HepG2 (cell line): Measurements from ENCODE around the gene ABCG4. TPM values are rescaled to one million over a fixed set of nuclear protein-coding genes. Genes with fewer than 3 reads are reported as not detected.
A peak's percentile ranks its signal among the peaks of the same experiment; 100 is the strongest.

Source experiments
- ARHGAP35 ChIP-seq: sonication (generic); formaldehyde crosslinking; IDR thresholded peaks from 2 replicates; pipeline ENCODE4 v1.9.0; 2022; ENCODE audit warnings: mild to moderate bottlenecking, inconsistent platforms, moderate library complexity, missing genetic modification reagents, borderline replicate concordance
- BRCA1 ChIP-seq: sonication (generic); formaldehyde crosslinking; IDR thresholded peaks from 2 replicates; pipeline ENCODE4 v1.4.0; 2020; ENCODE audit warnings: missing genetic modification reagents
- EEA1 ChIP-seq: sonication (generic); formaldehyde crosslinking; IDR thresholded peaks from 2 replicates; pipeline ENCODE4 v1.5.1; 2020; ENCODE audit warnings: mild to moderate bottlenecking, missing genetic modification reagents, borderline replicate concordance
- EZH2 ChIP-seq: conservative IDR thresholded peaks from 2 replicates; pipeline ENCODE4 v1.6.1; 2012; ENCODE audit warnings: mild to moderate bottlenecking, low read depth, low read length, moderate library complexity
- HDAC1 ChIP-seq: sonication (generic); formaldehyde crosslinking; IDR thresholded peaks from 2 replicates; pipeline ENCODE4 v1.5.1; 2020; ENCODE audit warnings: mild to moderate bottlenecking, missing genetic modification reagents
- HES4 ChIP-seq: sonication (generic); formaldehyde crosslinking; IDR thresholded peaks from 2 replicates; pipeline ENCODE4 v1.9.0; 2021; ENCODE audit warnings: mild to moderate bottlenecking, missing genetic modification reagents, borderline replicate concordance
- HNRNPLL ChIP-seq: fragments of 200-400 bp; formaldehyde crosslinking; IDR thresholded peaks from 2 replicates; pipeline ENCODE4 v1.6.1; 2017; ENCODE audit warnings: mild to moderate bottlenecking, low read depth, low read length; ENCODE audit not compliant: poor library complexity, severe bottlenecking
- MAF1 ChIP-seq: sonication (generic); formaldehyde crosslinking; IDR thresholded peaks from 2 replicates; pipeline ENCODE4 v1.5.0; 2020; ENCODE audit warnings: missing genetic modification reagents, borderline replicate concordance
- MXI1 ChIP-seq: IDR thresholded peaks from 3 replicates; pipeline ENCODE4 v1.6.1; 2012; ENCODE audit warnings: low read depth, low read length, inconsistent platforms, borderline replicate concordance
- PCBP2 ChIP-seq: fragments of 200-400 bp; formaldehyde crosslinking; optimal IDR thresholded peaks from 2 replicates; pipeline ENCODE3; 2018; ENCODE audit warnings: low read length, low read depth; ENCODE audit not compliant: poor library complexity, severe bottlenecking
- REPIN1 ChIP-seq: sonication (generic); formaldehyde crosslinking; IDR thresholded peaks from 2 replicates; pipeline ENCODE4 v1.8.0; 2022; ENCODE audit warnings: missing genetic modification reagents, low read depth, mild to moderate bottlenecking, borderline replicate concordance
- SOX6 ChIP-seq, 2 experiments: fragments of 450-650 bp in 1 of 2; sonication (generic) in 1 of 2; formaldehyde crosslinking in 1 of 2; IDR thresholded peaks; 2 replicates each; pipeline versions ENCODE4 v1.4.0 to v1.6.1; 2017 to 2020; ENCODE audit warnings: antibody characterized with exemption in 1 of 2, mild to moderate bottlenecking in 1 of 2, missing genetic modification reagents in 1 of 2
- TFDP1 ChIP-seq: IDR thresholded peaks from 2 replicates; pipeline ENCODE4 v1.6.1; 2016; ENCODE audit warnings: missing compliant biosample characterization, missing genetic modification reagents, borderline replicate concordance
- ZBTB34 ChIP-seq: sonication (generic); formaldehyde crosslinking; IDR thresholded peaks from 2 replicates; pipeline ENCODE4 v1.8.0; 2022; ENCODE audit warnings: mild to moderate bottlenecking, missing genetic modification reagents
- ZFP62 ChIP-seq: sonication (generic); formaldehyde crosslinking; IDR thresholded peaks from 2 replicates; pipeline ENCODE4 v1.4.0; 2020; ENCODE audit warnings: missing genetic modification reagents
- ZFYVE20 ChIP-seq: sonication (generic); formaldehyde crosslinking; IDR thresholded peaks from 2 replicates; pipeline ENCODE4 v1.8.0; 2023; ENCODE audit warnings: low read depth, mild to moderate bottlenecking, moderate library complexity, missing genetic modification reagents, borderline replicate concordance
- ZNF160 ChIP-seq: sonication (generic); formaldehyde crosslinking; IDR thresholded peaks from 2 replicates; pipeline ENCODE4 v1.8.0; 2022; ENCODE audit warnings: mild to moderate bottlenecking, inconsistent platforms, missing genetic modification reagents
- ZNF224 ChIP-seq: sonication (generic); formaldehyde crosslinking; IDR thresholded peaks from 2 replicates; pipeline ENCODE4 v1.5.0; 2020; ENCODE audit warnings: mild to moderate bottlenecking, missing genetic modification reagents
- ZNF432 ChIP-seq: sonication (generic); formaldehyde crosslinking; IDR thresholded peaks from 2 replicates; pipeline ENCODE4 v1.5.0; 2020; ENCODE audit warnings: missing genetic modification reagents, mild to moderate bottlenecking, borderline replicate concordance
- ZNF607 ChIP-seq: sonication (generic); formaldehyde crosslinking; IDR thresholded peaks from 2 replicates; pipeline ENCODE4 v1.5.1; 2020; ENCODE audit warnings: missing genetic modification reagents, mild to moderate bottlenecking, borderline replicate concordance
- ZNF737 ChIP-seq: sonication (generic); formaldehyde crosslinking; IDR thresholded peaks from 2 replicates; pipeline ENCODE4 v1.5.0; 2020; ENCODE audit warnings: missing genetic modification reagents, mild to moderate bottlenecking, borderline replicate concordance
- polyA plus RNA-seq, 8 experiments: library from polyadenylated mRNA; depleted of rRNA in 3 of 8; stranded (reverse) in 7 of 8; unstranded in 1 of 8; fragments of >200 nt; fragmentation: Illumina TruSeq in 4 of 8; extraction: Trizol in 4 of 8; gene quantifications; 2 replicates each; pipeline versions ENCODE4 v1.2.1 to v1.2.3, GENCODE V29; 2011 to 2016; ENCODE audit warnings: low read depth in 4 of 8, missing spikeins in 1 of 8, mixed read lengths in 1 of 8; ENCODE audit not compliant: insufficient read depth in 1 of 8
- total RNA-seq, 5 experiments: library from RNA; depleted of rRNA; stranded (reverse); fragments of >200 nt; fragmentation: Illumina TruSeq; extraction: Trizol; gene quantifications; 2 replicates each; pipeline ENCODE4 v1.2.3, GENCODE V29; 2016; ENCODE audit warnings: low read depth in 1 of 5
- TF ChIP-seq, protein P1 (sequence below): sonication (generic); formaldehyde crosslinking; IDR thresholded peaks from 2 replicates; pipeline ENCODE4 v1.5.1; 2020; ENCODE audit warnings: missing genetic modification reagents, mild to moderate bottlenecking, borderline replicate concordance
- TF ChIP-seq, protein P2 (sequence below): sonication (generic); formaldehyde crosslinking; IDR thresholded peaks from 2 replicates; pipeline ENCODE4 v1.5.0; 2020; ENCODE audit warnings: missing genetic modification reagents

Gene ABCG4
- total and polyA plus RNA-seq, 2 of the 13 experiments (the other 11 are each of a cell fraction or from before 2014, with no cell fraction given) = not detected

DNA sequence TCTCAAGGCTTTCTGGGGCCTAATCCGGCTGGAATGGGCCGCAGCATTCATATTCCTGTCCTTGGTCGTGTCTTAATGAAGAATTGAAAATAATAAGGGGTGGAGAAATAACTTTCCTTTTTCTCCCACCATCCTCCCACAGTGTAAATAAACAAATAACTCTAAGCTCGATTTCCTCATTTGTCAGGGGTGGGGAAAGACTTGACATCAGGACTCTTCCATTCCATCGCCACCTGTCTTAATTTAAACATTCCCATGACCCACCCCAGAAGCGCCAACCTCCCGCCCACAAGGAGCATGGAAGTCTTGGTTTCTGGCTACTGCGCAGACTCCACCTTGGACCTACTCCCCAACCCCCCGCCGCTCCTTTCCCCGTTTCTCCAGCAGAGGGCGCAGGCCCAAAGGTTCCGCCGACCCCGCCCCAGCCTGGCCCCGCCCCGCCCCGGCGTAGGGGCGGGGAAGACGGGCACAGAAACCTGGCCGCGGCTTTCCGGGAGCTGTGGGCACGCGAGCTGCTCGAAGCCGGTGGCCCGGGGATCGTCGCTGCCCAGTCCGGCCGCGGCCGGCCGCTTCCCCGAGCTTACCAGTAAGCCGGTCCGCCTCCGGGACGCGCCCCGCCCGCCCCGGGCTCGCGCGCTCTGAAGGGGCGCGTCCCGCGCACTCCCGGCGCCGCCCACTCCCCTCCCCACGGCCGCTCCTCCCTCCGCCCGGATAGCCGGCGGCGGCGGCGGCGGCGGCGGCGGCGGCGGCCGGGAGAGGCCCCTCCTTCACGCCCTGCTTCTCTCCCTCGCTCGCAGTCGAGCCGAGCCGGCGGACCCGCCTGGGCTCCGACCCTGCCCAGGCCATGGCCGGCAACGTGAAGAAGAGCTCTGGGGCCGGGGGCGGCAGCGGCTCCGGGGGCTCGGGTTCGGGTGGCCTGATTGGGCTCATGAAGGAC, 57.0 kb downstream of the ABCG4 start, which contains the start of gene CBL (continued):
- TF ChIP-seq HES4 (CRISPR knock-in tag) = peak; percentile 82; the same call in 1 of the 2 replicates
- TF ChIP-seq ZFP62 (CRISPR knock-in tag) = no peak
- no peak for TF ChIP-seq ZBTB34 (CRISPR knock-in tag)
- TF ChIP-seq PCBP2 = no peak
- TF ChIP-seq ARHGAP35 (CRISPR knock-in tag) = peak; percentile 61; the same call in 1 of the 2 replicates
- TF ChIP-seq SOX6 (IDR thresholded peaks at IDR 0.05) = no peak
- TF ChIP-seq SOX6 (CRISPR knock-in tag; IDR thresholded peaks at IDR 0.05) = 0 out of 2 replicates have a peak, but pooled peaks have one; percentile 32
- TF ChIP-seq EZH2 = no peak
- TF ChIP-seq ZNF224 (CRISPR knock-in tag) = no peak
- TF ChIP-seq, protein P1, sequence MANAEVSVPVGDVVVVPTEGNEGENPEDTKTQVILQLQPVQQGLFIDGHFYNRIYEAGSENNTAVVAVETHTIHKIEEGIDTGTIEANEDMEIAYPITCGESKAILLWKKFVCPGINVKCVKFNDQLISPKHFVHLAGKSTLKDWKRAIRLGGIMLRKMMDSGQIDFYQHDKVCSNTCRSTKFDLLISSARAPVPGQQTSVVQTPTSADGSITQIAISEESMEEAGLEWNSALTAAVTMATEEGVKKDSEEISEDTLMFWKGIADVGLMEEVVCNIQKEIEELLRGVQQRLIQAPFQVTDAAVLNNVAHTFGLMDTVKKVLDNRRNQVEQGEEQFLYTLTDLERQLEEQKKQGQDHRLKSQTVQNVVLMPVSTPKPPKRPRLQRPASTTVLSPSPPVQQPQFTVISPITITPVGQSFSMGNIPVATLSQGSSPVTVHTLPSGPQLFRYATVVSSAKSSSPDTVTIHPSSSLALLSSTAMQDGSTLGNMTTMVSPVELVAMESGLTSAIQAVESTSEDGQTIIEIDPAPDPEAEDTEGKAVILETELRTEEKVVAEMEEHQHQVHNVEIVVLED (CRISPR knock-in tag) = peak; percentile 21; the same call in 1 of the 2 replicates
- no peak for TF ChIP-seq ZNF432 (CRISPR knock-in tag)
- peak; percentile 53; the same call in 1 of the 3 replicates for TF ChIP-seq MXI1
- TF ChIP-seq, protein P2, sequence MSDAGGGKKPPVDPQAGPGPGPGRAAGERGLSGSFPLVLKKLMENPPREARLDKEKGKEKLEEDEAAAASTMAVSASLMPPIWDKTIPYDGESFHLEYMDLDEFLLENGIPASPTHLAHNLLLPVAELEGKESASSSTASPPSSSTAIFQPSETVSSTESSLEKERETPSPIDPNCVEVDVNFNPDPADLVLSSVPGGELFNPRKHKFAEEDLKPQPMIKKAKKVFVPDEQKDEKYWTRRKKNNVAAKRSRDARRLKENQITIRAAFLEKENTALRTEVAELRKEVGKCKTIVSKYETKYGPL = no peak
- no peak for TF ChIP-seq MAF1
- TF ChIP-seq ZNF160 (CRISPR knock-in tag) = 0 out of 2 replicates have a peak, but pooled peaks have one; percentile 40
- TF ChIP-seq BRCA1 (CRISPR knock-in tag) = no peak
- TF ChIP-seq ZNF737 (CRISPR knock-in tag) = no peak
- TF ChIP-seq ZNF607 (CRISPR knock-in tag) = no peak; the same call in 1 of the 2 replicates
- TF ChIP-seq REPIN1 = no peak
- TF ChIP-seq HDAC1 = peak; percentile 23; the same call in 1 of the 2 replicates
- TF ChIP-seq EEA1 (CRISPR knock-in tag) = no peak
- TF ChIP-seq ZFYVE20 (CRISPR knock-in tag) = no peak
- peak; percentile 33 for TF ChIP-seq HNRNPLL
- TF ChIP-seq TFDP1 (CRISPR knock-in tag) = peak; percentile 11; the same call in 1 of the 2 replicates
